Hepatocyte (in vitro differentiated cells): ENCODE results near the gene STYX. TPM values are rescaled to one million over a fixed set of nuclear protein-coding genes. Genes with fewer than 3 reads are reported as not detected.

ENCODE experiments used
- polyA plus RNA-seq: library from polyadenylated mRNA; unstranded; fragments of >200 nt; fragmentation: Nextera tagmentation; extraction: Ambion mirVana; gene quantifications from 2 replicates; pipeline ENCODE4 v1.2.1, GENCODE V29; 2016
- small RNA-seq: library from RNA; depleted of rRNA; stranded (forward); fragments of <200 nt; gene quantifications from one replicate; pipeline ENCODE3, GENCODE V24; 2014
- total RNA-seq: library from RNA; depleted of rRNA; stranded (reverse); fragments of >200 nt; gene quantifications from 2 replicates; pipeline ENCODE4 v1.2.3, GENCODE V29; 2014

Gene STYX
- total and polyA plus RNA-seq, 2 experiments from 2014 or later = 8.1 to 21.5 TPM

Small RNAs within 50 kb of the gene (small RNA-seq; reads per million reads assigned to genes)
- not detected for gene AL139317.2

Other genes starting within 250 kb of the STYX start
- 14.2 and 14.5 TPM in 2 replicates for gene TXNDC16, start 177.7 kb upstream of the STYX start, total RNA-seq
- 5.0 and 7.0 TPM in 2 replicates for gene TXNDC16, start 177.7 kb upstream of the STYX start, polyA plus RNA-seq
- 1.8 and 2.5 TPM in 2 replicates for gene GPR137C, start 177.3 kb upstream of the STYX start, total RNA-seq
- 1.3 and 1.7 TPM in 2 replicates for gene GPR137C, start 177.3 kb upstream of the STYX start, polyA plus RNA-seq
- 80.6 and 91.1 TPM in 2 replicates for gene ERO1A, start 34.6 kb upstream of the STYX start, total RNA-seq
- gene ERO1A, start 34.6 kb upstream of the STYX start, polyA plus RNA-seq = 32.2 and 41.6 TPM in 2 replicates
- gene PSMC6, start 23.0 kb upstream of the STYX start, total RNA-seq = 134 and 141 TPM in 2 replicates
- 79.0 and 89.8 TPM in 2 replicates for gene PSMC6, start 23.0 kb upstream of the STYX start, polyA plus RNA-seq
- gene GNPNAT1, start 61.4 kb downstream of the STYX start, total RNA-seq = 24.5 and 29.4 TPM in 2 replicates
- gene GNPNAT1, start 61.4 kb downstream of the STYX start, polyA plus RNA-seq = 14.1 and 22.6 TPM in 2 replicates
- gene FERMT2, start 220.9 kb downstream of the STYX start, total RNA-seq = 82.1 and 95.4 TPM in 2 replicates
- 38.6 and 45.9 TPM in 2 replicates for gene FERMT2, start 220.9 kb downstream of the STYX start, polyA plus RNA-seq